GM12878 (cell line): ENCODE data around the gene BCL2. TPM values are rescaled to one million over a fixed set of nuclear protein-coding genes. Genes with fewer than 3 reads are reported as not detected.

ENCODE experiments used
- ATAC-seq: fragments of 200-7000 bp; cut with Tn5 transposase; 3 replicates; pipeline ENCODE4 v1.9.1; 2020; ENCODE audit warnings: mild to moderate bottlenecking, moderate library complexity
- BruUV-seq: library from RNA; stranded (reverse); fragments of 400-500 nt; replicated peaks from 2 replicates; lab custom pipeline; 2021; lab: Mats Ljungman, UMichigan
- CTCF ChIA-PET: fragments of 300-600 bp; sonication (Branson Sonifier 250); formaldehyde crosslinking; extraction: SDS; loops from one replicate; lab custom pipeline; 2021; ENCODE audit warnings: inconsistent platforms; lab: Yijun Ruan, JAX
- POLR2A ChIA-PET: fragments of 350-600 bp; formaldehyde crosslinking; extraction: SDS; loops from one replicate; lab custom pipeline; 2021; ENCODE audit warnings: inconsistent platforms; lab: Charles Lee
- RAD21 ChIA-PET: fragments of 300-600 bp; sonication (Branson Sonifier 250); formaldehyde crosslinking; loops from one replicate; lab custom pipeline; 2023; ENCODE audit warnings: antibody characterized with exemption; ENCODE audit not compliant: unreplicated experiment; lab: Charles Lee
- SMC1A ChIA-PET: fragments of 300-600 bp; sonication (Branson Sonifier 250); formaldehyde crosslinking; loops from one replicate; lab custom pipeline; 2023; ENCODE audit not compliant: unreplicated experiment, uncharacterized antibody; lab: Charles Lee
- DNase-seq: peaks from one replicate; pipeline ENCODE4 v3.0.0-alpha.2; 2011; ENCODE audit warnings: low read depth, low spot score
- FAIRE-seq: peaks from 3 replicates; lab custom pipeline; 2011; peaks lifted over from hg19 to GRCh38; lab: Jason Lieb, UNC
- H2AFZ ChIP-seq: 2 replicates; pipeline ENCODE4 v1.6.0; 2011; ENCODE audit warnings: low read depth, low read length, control low read depth; ENCODE audit not compliant: control insufficient read depth
- H3K27ac ChIP-seq: 2 replicates; pipeline ENCODE4 v1.5.1; 2011; ENCODE audit warnings: control low read depth; ENCODE audit not compliant: control insufficient read depth, insufficient read depth
- H3K27me3 ChIP-seq, 2 experiments: replicated peaks in 1 of 2; 2 replicates each; pipeline versions ENCODE4 v1.6.0 to v1.6.1; 2011; ENCODE audit warnings: low read length in 1 of 2; ENCODE audit not compliant: control insufficient read depth in 2 of 2, insufficient read depth in 2 of 2
- H3K36me3 ChIP-seq, 2 experiments: 2 replicates each; pipeline ENCODE4 v1.5.1; 2011; ENCODE audit warnings: low read length in 1 of 2; ENCODE audit not compliant: control insufficient read depth in 2 of 2, insufficient read depth in 2 of 2
- H3K4me1 ChIP-seq: 2 replicates; pipeline ENCODE4 v1.6.1; 2011; ENCODE audit warnings: mild to moderate bottlenecking, low read length, moderate library complexity, mixed read lengths; ENCODE audit not compliant: control insufficient read depth, insufficient read depth
- H3K4me2 ChIP-seq: 2 replicates; pipeline ENCODE4 v1.6.0; 2011; ENCODE audit warnings: control low read depth; ENCODE audit not compliant: control insufficient read depth, insufficient read depth
- H3K4me3 ChIP-seq: fragments of 200-600 bp; sonication (generic); 2 replicates; pipeline ENCODE4 v1.5.1; 2016
- H3K79me2 ChIP-seq: 2 replicates; pipeline ENCODE4 v1.6.0; 2011; ENCODE audit warnings: low read length; ENCODE audit not compliant: control insufficient read depth, insufficient read depth
- H3K9ac ChIP-seq: 2 replicates; pipeline ENCODE4 v1.8.0; 2011; ENCODE audit warnings: low read length, control low read depth, mixed read lengths; ENCODE audit not compliant: control insufficient read depth, insufficient read depth
- H3K9me3 ChIP-seq: replicated peaks from 3 replicates; pipeline ENCODE4 v1.5.1; 2011; ENCODE audit warnings: mild to moderate bottlenecking, low read length; ENCODE audit not compliant: control insufficient read depth, insufficient read depth
- H4K20me1 ChIP-seq: 2 replicates; pipeline ENCODE4 v1.6.0; 2011; ENCODE audit not compliant: control insufficient read depth, insufficient read depth
- CBX5 ChIP-seq: sonication (generic); IDR thresholded peaks from 2 replicates; pipeline ENCODE4 v1.6.1; 2016; ENCODE audit warnings: low read depth, moderate library complexity, mild to moderate bottlenecking, inconsistent platforms
- GATAD2B ChIP-seq: fragments of 450-650 bp; conservative IDR thresholded peaks from 2 replicates; pipeline ENCODE4 v1.6.1; 2017; ENCODE audit warnings: low read depth, mild to moderate bottlenecking, moderate library complexity
- LARP7 ChIP-seq: fragments of 450-650 bp; IDR thresholded peaks from 2 replicates; pipeline ENCODE4 v1.6.1; 2017; ENCODE audit warnings: mild to moderate bottlenecking
- MTA2 ChIP-seq: fragments of 450-650 bp; IDR thresholded peaks from 2 replicates; pipeline ENCODE4 v1.6.1; 2016; ENCODE audit warnings: low read depth, mild to moderate bottlenecking, moderate library complexity
- MXI1 ChIP-seq: fragments of 150-350 bp; IDR thresholded peaks from 2 replicates; pipeline ENCODE4 v1.6.1; 2011; ENCODE audit warnings: low read depth, mild to moderate bottlenecking, inconsistent platforms, low read length, improper control_type of control experiment
- NBN ChIP-seq: fragments of 450-650 bp; IDR thresholded peaks from 2 replicates; pipeline ENCODE4 v1.6.1; 2016
- RAD21 ChIP-seq: IDR thresholded peaks from 2 replicates; pipeline ENCODE4 v1.6.1; 2011; ENCODE audit warnings: mild to moderate bottlenecking, low read depth, low read length, moderate library complexity; ENCODE audit not compliant: insufficient read depth
- SMAD1 ChIP-seq: fragments of 450-650 bp; IDR thresholded peaks from 2 replicates; pipeline ENCODE4 v1.6.1; 2018; ENCODE audit warnings: mild to moderate bottlenecking, low read depth; ENCODE audit not compliant: partially characterized antibody
- SUZ12 ChIP-seq: fragments of 200-600 bp; sonication (generic); IDR thresholded peaks from one replicate; pipeline ENCODE4 v1.6.1; 2018; ENCODE audit warnings: antibody characterized with exemption, mild to moderate bottlenecking; ENCODE audit not compliant: unreplicated experiment
- TAF1 ChIP-seq: IDR thresholded peaks from 2 replicates; pipeline ENCODE4 v1.6.1; 2011; ENCODE audit warnings: mild to moderate bottlenecking, low read depth, low read length, borderline replicate concordance
- USF1 ChIP-seq: IDR thresholded peaks from 2 replicates; pipeline ENCODE4 v1.6.1; 2011; ENCODE audit warnings: borderline replicate concordance, low read depth, mild to moderate bottlenecking, moderate library complexity, mixed read lengths, low read length; ENCODE audit not compliant: insufficient read depth; ENCODE audit errors: extremely low read length
- ZBED1 ChIP-seq: IDR thresholded peaks from 2 replicates; pipeline ENCODE4 v1.6.1; 2016; ENCODE audit warnings: borderline replicate concordance
- ZNF687 ChIP-seq: fragments of 450-650 bp; IDR thresholded peaks from 2 replicates; pipeline ENCODE4 v1.6.1; 2017; ENCODE audit warnings: mild to moderate bottlenecking, moderate library complexity
- WGBS: methylation state at CpG from one replicate; pipeline ENCODE4 v1.1.6; 2016; ENCODE audit warnings: low lambda C conversion rate; ENCODE audit not compliant: insufficient replicate concordance, insufficient coverage; ENCODE audit errors: missing lambda C conversion rate; 5-methylcytosine and 5-hydroxymethylcytosine counted together
- in situ Hi-C: fragments of 300-500 bp; cut with MboI; formaldehyde crosslinking; loops from 9 replicates; pipeline ENCODE4 v1.14.3; 2018; ENCODE audit warnings: mixed read lengths
- intact Hi-C: fragments of 100-400 bp; cut with micrococcal nuclease; formaldehyde crosslinking; loops from one replicate; pipeline ENCODE4 v1.14.2; 2022; ENCODE audit not compliant: unreplicated experiment
- polyA plus RNA-seq, 11 experiments: library from polyadenylated mRNA; depleted of rRNA in 4 of 11; unstranded in 6 of 11; stranded (reverse) in 5 of 11; fragments of >200 nt; fragmentation: Nextera tagmentation in 4 of 11; fragmentation: Illumina TruSeq in 1 of 11; extraction: Ambion mirVana in 4 of 11; extraction: Trizol in 1 of 11; gene quantifications; 1 replicate in 1 of 11; 2 replicates in 10 of 11; pipeline versions ENCODE4 v1.2.1 to v1.2.3, GENCODE V29; 2011 to 2016; ENCODE audit warnings: inconsistent platforms in 2 of 11, missing spikeins in 2 of 11, low read depth in 1 of 11
- total RNA-seq, 4 experiments: library from RNA; depleted of rRNA in 3 of 4; stranded (reverse); fragments of >200 nt in 3 of 4; fragmentation: Illumina TruSeq in 1 of 4; extraction: Trizol in 1 of 4; gene quantifications; 2 replicates each; pipeline versions ENCODE4 v1.2.1 to v1.2.3, GENCODE V29; 2013 to 2021
- TF ChIP-seq, protein P1 (sequence below): IDR thresholded peaks from 2 replicates; pipeline ENCODE4 v1.6.1; 2012; ENCODE audit warnings: low read depth, low read length, improper control_type of control experiment
- TF ChIP-seq, protein P2 (sequence below): IDR thresholded peaks from 2 replicates; pipeline ENCODE4 v1.6.1; 2011; ENCODE audit warnings: borderline replicate concordance, low read depth, mild to moderate bottlenecking, moderate library complexity, low read length; ENCODE audit not compliant: insufficient read depth, poor library complexity, severe bottlenecking

The BCL2 gene
- total and polyA plus RNA-seq, 10 of the 15 experiments (the other 5 are each of a cell fraction or from before 2014, with no cell fraction given), result 4.1 to 47.8 (median 19.3) TPM

DNA sequence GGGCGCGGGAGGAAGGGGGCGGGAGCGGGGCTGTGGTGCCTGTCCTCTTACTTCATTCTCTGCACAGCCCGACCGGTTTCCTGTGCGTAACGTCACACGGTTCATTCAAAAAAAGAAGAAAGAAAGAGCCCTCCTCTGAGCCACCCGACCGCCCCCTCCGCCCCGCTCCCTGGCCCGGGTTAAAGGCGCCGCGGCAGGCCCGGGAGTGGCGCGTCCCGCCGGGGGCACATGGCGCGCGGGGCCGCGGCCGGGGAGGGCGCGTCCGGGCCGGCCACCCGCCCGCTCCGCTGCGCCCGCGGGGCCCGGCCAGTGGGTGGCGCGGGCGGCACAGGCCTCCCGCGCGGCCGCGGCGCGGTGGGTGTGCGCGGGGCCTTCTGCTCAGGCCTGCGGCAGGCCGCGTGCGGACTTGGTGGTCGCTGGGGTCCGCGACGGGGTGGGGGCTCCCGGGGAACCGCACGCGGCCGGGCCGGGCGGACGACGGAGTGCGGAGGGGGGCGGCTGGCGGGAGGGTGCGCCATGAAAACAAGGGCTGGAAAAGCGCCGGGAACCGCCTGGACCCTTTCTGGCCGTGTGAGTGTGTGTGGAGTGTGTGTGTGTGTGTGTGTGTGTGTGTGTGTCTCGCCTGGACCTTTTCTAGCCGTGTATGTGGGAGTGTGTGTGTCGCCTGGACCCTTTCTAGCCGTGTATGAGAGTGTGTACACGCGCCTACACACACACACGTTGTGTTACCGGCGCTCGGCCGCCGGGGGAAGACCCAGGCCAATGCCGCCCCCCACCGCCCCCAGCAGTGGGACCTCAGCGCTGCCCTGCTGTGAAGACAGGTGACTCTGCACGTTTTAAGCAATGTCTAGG, 780 bp upstream of the BCL2 start:
- H3K4me3 ChIP-seq, result peak overlapping the region; percentile 54
- H4K20me1 ChIP-seq, result no peaks in the 10 kb centered on the region
- DNase-seq (no peak), FAIRE-seq (no peak), ATAC-seq (peak; percentile 37)
- no peaks in the 10 kb centered on the region for H3K36me3 ChIP-seq
- in situ Hi-C loops (loop anchor here (5.0 kb wide), 1 partner anchor 303 kb away; no protein-coding TSS in a partner anchor), intact Hi-C loops (loop anchor here (5.0 to 10.0 kb wide), 3 partner anchors 102 to 606 kb away; partner anchors contain the start of genes PHLPP1 and VPS4B)
- CTCF ChIA-PET, result interaction anchor here (0.9 to 5.9 kb wide), 10 partner anchors 119 to 303 kb away, joined by 3 to 123 read pairs (median 38); no protein-coding TSS in a partner anchor
- POLR2A ChIA-PET, result interaction anchor here (0.8 to 3.9 kb wide), 4 partner anchors 157 to 189 kb away, joined by 3 to 67 read pairs (median 16); no protein-coding TSS in a partner anchor
- under 1% methylated on average over 79 of the region's 92 CpGs for WGBS
- SMC1A ChIA-PET, result interaction anchor here (1.0 to 6.1 kb wide), 8 partner anchors 163 to 300 kb away, joined by 3 to 50 read pairs (median 5); no protein-coding TSS in a partner anchor
- peaks cover 56% of the 10 kb centered on the region for H3K79me2 ChIP-seq
- H2AFZ ChIP-seq, result 0 out of 2 replicates have a peak overlapping the region, but pooled peaks have one; percentile 1
- H3K27ac ChIP-seq, result peak overlapping the region; percentile 75
- TSS peak; percentile 18 for BruUV-seq
- H3K4me2 ChIP-seq, result peak overlapping the region; percentile 51
- no peaks in the 10 kb centered on the region for H3K9me3 ChIP-seq
- H3K9ac ChIP-seq, result peak overlapping the region; percentile 70
- RAD21 ChIA-PET, result interaction anchor here (1.0 to 4.7 kb wide), 7 partner anchors 9 to 303 kb away, joined by 3 to 115 read pairs (median 20); no protein-coding TSS in a partner anchor
- H3K27me3 ChIP-seq, result no peaks in the 10 kb centered on the region
- peaks cover 20% of the 10 kb centered on the region for H3K4me1 ChIP-seq
- TF ChIP-seq, protein P1, sequence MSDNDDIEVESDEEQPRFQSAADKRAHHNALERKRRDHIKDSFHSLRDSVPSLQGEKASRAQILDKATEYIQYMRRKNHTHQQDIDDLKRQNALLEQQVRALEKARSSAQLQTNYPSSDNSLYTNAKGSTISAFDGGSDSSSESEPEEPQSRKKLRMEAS, result peak; percentile 64
- TF ChIP-seq SMAD1, result no peak
- TF ChIP-seq TAF1, result 0 out of 2 replicates have a peak, but pooled peaks have one; percentile 16
- TF ChIP-seq NBN, result peak; percentile 53
- TF ChIP-seq ZBED1, result peak; percentile 29; the same call in 1 of the 2 replicates
- no peak for TF ChIP-seq SUZ12
- peak; percentile 84 for TF ChIP-seq GATAD2B
- TF ChIP-seq MXI1, result peak; percentile 71
- TF ChIP-seq, protein P2, sequence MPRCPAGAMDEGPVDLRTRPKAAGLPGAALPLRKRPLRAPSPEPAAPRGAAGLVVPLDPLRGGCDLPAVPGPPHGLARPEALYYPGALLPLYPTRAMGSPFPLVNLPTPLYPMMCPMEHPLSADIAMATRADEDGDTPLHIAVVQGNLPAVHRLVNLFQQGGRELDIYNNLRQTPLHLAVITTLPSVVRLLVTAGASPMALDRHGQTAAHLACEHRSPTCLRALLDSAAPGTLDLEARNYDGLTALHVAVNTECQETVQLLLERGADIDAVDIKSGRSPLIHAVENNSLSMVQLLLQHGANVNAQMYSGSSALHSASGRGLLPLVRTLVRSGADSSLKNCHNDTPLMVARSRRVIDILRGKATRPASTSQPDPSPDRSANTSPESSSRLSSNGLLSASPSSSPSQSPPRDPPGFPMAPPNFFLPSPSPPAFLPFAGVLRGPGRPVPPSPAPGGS, result no peak
- peak; percentile 48; the same call in 1 of the 2 replicates for TF ChIP-seq MTA2
- no peak for TF ChIP-seq USF1
- TF ChIP-seq RAD21, result peak; percentile 12; the same call in 1 of the 2 replicates
- TF ChIP-seq CBX5, result no peak
- no peak for TF ChIP-seq LARP7
- TF ChIP-seq ZNF687, result peak; percentile 69; the same call in 1 of the 2 replicates
